K562 treated with DMSO at 1 percent for 48 hours (cell line): ENCODE measurements around the gene TMPRSS11D. TPM values are rescaled to one million over a fixed set of nuclear protein-coding genes. Genes with fewer than 3 reads are reported as not detected.

Experiments used
- total RNA-seq: library from RNA; unstranded; fragments of 300-600 nt; gene quantifications from 2 replicates; pipeline ENCODE4 v1.2.3, GENCODE V29; 2022; ENCODE audit warnings: low replicate concordance; ENCODE audit errors: extremely low read depth

The TMPRSS11D gene, protein sequence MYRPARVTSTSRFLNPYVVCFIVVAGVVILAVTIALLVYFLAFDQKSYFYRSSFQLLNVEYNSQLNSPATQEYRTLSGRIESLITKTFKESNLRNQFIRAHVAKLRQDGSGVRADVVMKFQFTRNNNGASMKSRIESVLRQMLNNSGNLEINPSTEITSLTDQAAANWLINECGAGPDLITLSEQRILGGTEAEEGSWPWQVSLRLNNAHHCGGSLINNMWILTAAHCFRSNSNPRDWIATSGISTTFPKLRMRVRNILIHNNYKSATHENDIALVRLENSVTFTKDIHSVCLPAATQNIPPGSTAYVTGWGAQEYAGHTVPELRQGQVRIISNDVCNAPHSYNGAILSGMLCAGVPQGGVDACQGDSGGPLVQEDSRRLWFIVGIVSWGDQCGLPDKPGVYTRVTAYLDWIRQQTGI
- not detected in 2 replicates for total RNA-seq

DNA sequence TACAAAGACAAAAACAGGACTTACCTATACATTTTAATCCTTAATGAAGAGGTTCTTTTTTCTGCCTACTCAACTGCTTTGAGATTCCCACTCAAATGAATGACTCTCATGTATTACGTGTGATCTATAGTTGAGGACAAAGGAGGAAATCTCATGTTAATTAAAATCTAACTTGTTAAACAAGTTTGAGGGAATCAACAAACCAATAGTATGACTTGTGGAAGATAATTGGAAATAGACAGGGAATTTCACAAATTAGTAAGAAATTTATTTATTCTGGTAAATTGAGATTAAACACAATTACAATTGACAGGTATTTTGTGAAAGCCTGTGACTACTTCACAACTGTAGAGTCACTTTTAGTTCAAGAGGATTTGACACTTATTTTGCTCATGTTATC lies at the start of gene TMPRSS11D:
TMPRSS11D (minus strand) TSS at position 101 of the 400 bp plus-strand sequence; CDS start at position 32, 69 bp downstream.

Other genes with a start within 250 kb of the TMPRSS11D start
- gene UBA6, start 182.8 kb downstream of the TMPRSS11D start, total RNA-seq, result not detected in 2 replicates
- gene GNRHR, start 129.6 kb downstream of the TMPRSS11D start, total RNA-seq, result not detected in 2 replicates
- not detected in 2 replicates for gene TMPRSS11A, start 79.5 kb upstream of the TMPRSS11D start, total RNA-seq
- gene TMPRSS11F, start 245.9 kb upstream of the TMPRSS11D start, total RNA-seq, result not detected in 2 replicates